Measurements from ENCODE around the gene ANGPTL5.
"Not testable (repeated sequence)": the region's sequence is repeated elsewhere in the genome, so short reads cannot be mapped to it uniquely, and the experiment has no call there.

ANGPTL5 gene

GRCh38 chr11:101864098-101864497, 52.2 kb downstream of the ANGPTL5 start:
- Histone ChIP-seq H3K4me3 (ENCODE audit: insufficient read depth, low read depth, low read length) (no peak overlapping the region), H3K9me3 (ENCODE audit: control insufficient read depth, low read length) (no peaks in the 10 kb centered on the region), H3K27ac (ENCODE audit: insufficient read depth, low read depth, low read length, poor library complexity, severe bottlenecking) (no peak overlapping the region), H3K4me1 (ENCODE audit: control insufficient read depth, insufficient read depth, low read length) (no peaks in the 10 kb centered on the region), H3K36me3 (ENCODE audit: control insufficient read depth, insufficient read depth, low read length) (no peaks in the 10 kb centered on the region), H3K27me3 (ENCODE audit: control insufficient read depth, insufficient read depth, low read length, poor library complexity, severe bottlenecking) (no peaks in the 10 kb centered on the region)

- Histone ChIP-seq H3K9me3 (ENCODE audit: control insufficient read depth, low read length) (no peaks in the 10 kb centered on the region), H3K27ac (ENCODE audit: insufficient read depth, low read depth, low read length, poor library complexity, severe bottlenecking) (no peak overlapping the region)
These were observed 53.0 kb downstream of the ANGPTL5 start for GRCh38 chr11:101863361-101863760.

GRCh38 chr11:101862391-101863233, 53.7 kb downstream of the ANGPTL5 start:
- Histone ChIP-seq H3K27me3 (ENCODE audit: control insufficient read depth, insufficient read depth, low read length, poor library complexity, severe bottlenecking) (no peaks in the 10 kb centered on the region), H3K9me3 (ENCODE audit: control insufficient read depth, low read length) (no peaks in the 10 kb centered on the region), H3K36me3 (ENCODE audit: control insufficient read depth, insufficient read depth, low read length) (no peaks in the 10 kb centered on the region), H3K4me3 (ENCODE audit: insufficient read depth, low read depth, low read length) (no peak overlapping the region), H3K27ac (ENCODE audit: insufficient read depth, low read depth, low read length, poor library complexity, severe bottlenecking) (no peak overlapping the region), H3K4me1 (ENCODE audit: control insufficient read depth, insufficient read depth, low read length) (no peaks in the 10 kb centered on the region)
- WGBS, 2 experiments, result 71 to 80% methylated on average over 5 of the region's 5 CpGs

More at GRCh38 chr11:101863361-101863760, 53.0 kb downstream of the ANGPTL5 start:
- H3K4me3 ChIP-seq (ENCODE audit: insufficient read depth, low read depth, low read length), result no peak overlapping the region
- H3K36me3 ChIP-seq (ENCODE audit: control insufficient read depth, insufficient read depth, low read length), result no peaks in the 10 kb centered on the region
- H3K27me3 ChIP-seq (ENCODE audit: control insufficient read depth, insufficient read depth, low read length, poor library complexity, severe bottlenecking), result no peaks in the 10 kb centered on the region
- H3K4me1 ChIP-seq (ENCODE audit: control insufficient read depth, insufficient read depth, low read length), result no peaks in the 10 kb centered on the region

- no peaks in the 10 kb centered on the region for H3K27me3 ChIP-seq (ENCODE audit: control insufficient read depth, insufficient read depth, low read length, poor library complexity, severe bottlenecking)
- no peak overlapping the region for H3K4me3 ChIP-seq (ENCODE audit: insufficient read depth, low read depth, low read length)
- H3K4me1 ChIP-seq (ENCODE audit: control insufficient read depth, insufficient read depth, low read length), result no peaks in the 10 kb centered on the region
- H3K36me3 ChIP-seq (ENCODE audit: control insufficient read depth, insufficient read depth, low read length), result no peaks in the 10 kb centered on the region
- no peaks in the 10 kb centered on the region for H3K9me3 ChIP-seq (ENCODE audit: control insufficient read depth, low read length)
- no peak overlapping the region for H3K27ac ChIP-seq (ENCODE audit: insufficient read depth, low read depth, low read length, poor library complexity, severe bottlenecking)
- 48 to 52% methylated on average over 9 of the region's 9 CpGs for WGBS, 2 experiments
These were observed 55.5 kb downstream of the ANGPTL5 start for GRCh38 chr11:101860696-101861427.

- H3K27me3 ChIP-seq (ENCODE audit: control insufficient read depth, insufficient read depth, low read length, poor library complexity, severe bottlenecking); H3K27ac ChIP-seq (ENCODE audit: insufficient read depth, low read depth, low read length, poor library complexity, severe bottlenecking); H3K4me3 ChIP-seq (ENCODE audit: insufficient read depth, low read depth, low read length); H3K4me1 ChIP-seq (ENCODE audit: control insufficient read depth, insufficient read depth, low read length); H3K9me3 ChIP-seq (ENCODE audit: control insufficient read depth, low read length); H3K36me3 ChIP-seq (ENCODE audit: control insufficient read depth, insufficient read depth, low read length): not testable (repeated sequence)
- 91 to 92% methylated on average over 11 of the region's 11 CpGs for WGBS, 2 experiments
These were observed 64.1 kb downstream of the ANGPTL5 start for GRCh38 chr11:101852260-101852659.

GRCh38 chr11:101848262-101848661, 68.1 kb downstream of the ANGPTL5 start:
- Histone ChIP-seq H3K9me3 (ENCODE audit: control insufficient read depth, low read length) (no peaks in the 10 kb centered on the region), H3K4me1 (ENCODE audit: control insufficient read depth, insufficient read depth, low read length) (no peaks in the 10 kb centered on the region), H3K36me3 (ENCODE audit: control insufficient read depth, insufficient read depth, low read length) (no peaks in the 10 kb centered on the region), H3K27ac (ENCODE audit: insufficient read depth, low read depth, low read length, poor library complexity, severe bottlenecking) (no peak overlapping the region), H3K27me3 (ENCODE audit: control insufficient read depth, insufficient read depth, low read length, poor library complexity, severe bottlenecking) (no peaks in the 10 kb centered on the region), H3K4me3 (ENCODE audit: insufficient read depth, low read depth, low read length) (no peak overlapping the region)
- WGBS, 2 experiments, result no CpG with 5 or more reads among the region's 2 CpGs

- Histone ChIP-seq H3K27ac (ENCODE audit: insufficient read depth, low read depth, low read length, poor library complexity, severe bottlenecking) (no peak overlapping the region), H3K36me3 (ENCODE audit: control insufficient read depth, insufficient read depth, low read length) (no peaks in the 10 kb centered on the region), H3K27me3 (ENCODE audit: control insufficient read depth, insufficient read depth, low read length, poor library complexity, severe bottlenecking) (no peaks in the 10 kb centered on the region), H3K9me3 (ENCODE audit: control insufficient read depth, low read length) (no peaks in the 10 kb centered on the region), H3K4me1 (ENCODE audit: control insufficient read depth, insufficient read depth, low read length) (no peaks in the 10 kb centered on the region), H3K4me3 (ENCODE audit: insufficient read depth, low read depth, low read length) (no peak overlapping the region)
These were observed 71.7 kb downstream of the ANGPTL5 start for GRCh38 chr11:101844608-101845007.

- H3K4me3 ChIP-seq (ENCODE audit: insufficient read depth, low read depth, low read length), result no peak overlapping the region
- WGBS, 2 experiments, result 98 to 99% methylated on average over 2 of the region's 2 CpGs
- no peaks in the 10 kb centered on the region for H3K36me3 ChIP-seq (ENCODE audit: control insufficient read depth, insufficient read depth, low read length)
- no peaks in the 10 kb centered on the region for H3K9me3 ChIP-seq (ENCODE audit: control insufficient read depth, low read length)
- no peaks in the 10 kb centered on the region for H3K27me3 ChIP-seq (ENCODE audit: control insufficient read depth, insufficient read depth, low read length, poor library complexity, severe bottlenecking)
- H3K27ac ChIP-seq (ENCODE audit: insufficient read depth, low read depth, low read length, poor library complexity, severe bottlenecking), result no peak overlapping the region
- H3K4me1 ChIP-seq (ENCODE audit: control insufficient read depth, insufficient read depth, low read length), result no peaks in the 10 kb centered on the region
These were observed 75.6 kb downstream of the ANGPTL5 start for GRCh38 chr11:101840704-101841103.

Measured in ectodermal cell (in vitro differentiated cells).